NB4 (cell line): ENCODE data around the gene CAMK4.

Experiments
- CTCF ChIP-seq: IDR thresholded peaks from one replicate; pipeline ENCODE4 v1.5.1; 2012; ENCODE audit warnings: low read depth, low read length
- MAX ChIP-seq: IDR thresholded peaks from 2 replicates; pipeline ENCODE4 v1.6.1; 2011; ENCODE audit warnings: low read depth, low read length
- POLR2A ChIP-seq: IDR thresholded peaks from 2 replicates; pipeline ENCODE4 v1.6.1; 2011; ENCODE audit warnings: mild to moderate bottlenecking; ENCODE audit not compliant: insufficient read length; ENCODE audit errors: extremely low read depth

- TF ChIP-seq CTCF (no peak), POLR2A (no peak), MAX (no peak)
Measured at GRCh38 chr5:111511174-111511830, 287.1 kb downstream of the CAMK4 start.
